Effector memory CD8-positive, alpha-beta T cell (primary cell): ENCODE results near the gene FOXRED2.

ENCODE experiments used
- ATAC-seq: fragments of 150-1000 bp; cut with Tn5 transposase; replicated peaks from 2 replicates; pipeline ENCODE4 v1.10.0; 2021; ENCODE audit warnings: mild to moderate bottlenecking, moderate library complexity
- DNase-seq, 3 experiments: peaks; one replicate each; pipeline ENCODE4 v3.0.0; 2021
- H3K27ac Mint-ChIP-seq, 2 donors: one replicate each; pipeline ENCODE4 v1.8.0; 2022; ENCODE audit warnings: mild to moderate bottlenecking in 2 of 2, mixed read lengths in 2 of 2, moderate library complexity in 2 of 2
- H3K27me3 Mint-ChIP-seq, 2 donors: one replicate each; pipeline ENCODE4 v1.8.0; 2022; ENCODE audit warnings: mixed read lengths in 2 of 2
- H3K36me3 Mint-ChIP-seq: one replicate; pipeline ENCODE4 v1.8.0; 2022; ENCODE audit warnings: mild to moderate bottlenecking, moderate library complexity, mixed read lengths; ENCODE audit not compliant: insufficient read depth
- H3K4me1 Mint-ChIP-seq, 2 donors: one replicate each; pipeline ENCODE4 v1.8.0; 2022; ENCODE audit warnings: low read depth in 2 of 2, mixed read lengths in 2 of 2
- H3K4me3 Mint-ChIP-seq, 2 donors: one replicate each; pipeline ENCODE4 v1.8.0; 2022; ENCODE audit warnings: mild to moderate bottlenecking in 2 of 2, mixed read lengths in 2 of 2, moderate library complexity in 2 of 2
- H3K9me3 Mint-ChIP-seq, 2 donors: one replicate each; pipeline ENCODE4 v1.8.0; 2022; ENCODE audit warnings: mixed read lengths in 2 of 2

Gene FOXRED2

DNA sequence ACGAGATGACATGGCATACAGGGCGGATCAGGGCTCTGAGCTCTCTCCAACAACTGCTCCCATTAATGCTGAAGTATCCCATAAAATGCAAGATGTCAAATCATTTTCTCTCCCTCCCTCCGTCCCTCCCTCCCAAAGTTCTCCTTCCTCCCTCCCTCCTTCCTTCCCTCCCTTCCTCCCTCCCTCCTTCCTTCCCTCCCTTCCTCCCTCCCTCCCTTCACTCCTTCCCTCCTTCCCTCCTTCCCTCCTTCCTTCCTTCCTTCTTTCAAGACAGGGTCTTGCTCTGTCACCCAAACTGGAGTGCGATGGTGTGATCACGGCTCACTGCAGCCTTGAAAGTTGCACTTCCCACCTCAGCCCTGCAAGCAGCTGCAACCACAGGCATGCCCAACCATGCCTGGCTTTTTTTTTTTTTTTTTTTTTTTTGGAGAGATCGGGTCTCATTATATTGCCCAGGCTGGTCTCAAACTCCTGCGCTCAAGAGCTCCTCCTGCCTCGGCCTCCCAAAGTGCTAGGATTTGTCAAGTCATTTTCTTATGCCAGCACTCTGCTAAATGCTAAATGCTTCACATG, 63.6 kb downstream of the FOXRED2 start:
- peaks cover 4 to 9% of the 10 kb centered on the region in 2 donors for H3K4me1 Mint-ChIP-seq
- H3K9me3 Mint-ChIP-seq, result no peaks in the 10 kb centered on the region
- no peak overlapping the region for H3K4me3 Mint-ChIP-seq
- ATAC-seq (no peak), DNase-seq (no peak)
- no peaks in the 10 kb centered on the region for H3K27me3 Mint-ChIP-seq
- H3K27ac Mint-ChIP-seq, result no peak overlapping the region
- H3K36me3 Mint-ChIP-seq, result peaks cover 5% of the 10 kb centered on the region

DNA sequence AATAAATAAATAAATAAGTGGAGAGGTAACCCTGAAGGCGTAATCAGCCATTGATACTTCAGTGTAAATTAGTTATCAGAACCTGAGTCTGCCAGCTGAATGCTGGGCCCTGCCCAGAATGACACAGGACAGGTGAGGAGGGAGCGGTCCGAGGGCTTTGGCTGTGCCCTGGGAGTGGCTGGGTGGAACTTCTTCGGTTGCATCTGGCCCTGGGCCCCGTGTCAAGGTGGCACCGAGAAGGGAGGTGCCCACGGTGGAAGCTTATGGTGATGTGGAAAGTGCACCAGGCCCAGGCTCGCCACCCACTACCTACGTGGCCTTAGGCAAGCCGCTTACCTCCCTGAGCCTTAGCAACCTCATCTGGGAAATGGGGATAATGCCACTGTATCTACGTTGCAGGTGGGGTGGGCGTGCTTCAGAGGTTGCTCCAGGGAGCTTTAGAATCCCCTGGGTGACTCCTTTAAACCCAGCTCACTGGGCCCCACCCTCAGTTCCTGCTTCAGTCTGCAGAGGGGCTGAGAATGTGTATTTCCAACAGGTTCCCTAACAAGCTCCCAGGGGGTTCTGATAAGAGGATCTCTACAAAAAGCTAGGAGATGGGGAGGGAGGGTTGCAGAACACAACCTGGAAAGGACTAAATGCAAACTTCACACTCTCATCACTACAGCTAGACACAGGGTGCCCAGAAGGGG, 64.2 kb downstream of the FOXRED2 start:
- Mint-ChIP-seq H3K4me3 (no peak overlapping the region), H3K4me1 (peaks cover 4 to 6% of the 10 kb centered on the region in 2 donors), H3K36me3 (peaks cover 5% of the 10 kb centered on the region), H3K27me3 (no peaks in the 10 kb centered on the region), H3K9me3 (no peaks in the 10 kb centered on the region), H3K27ac (no peak overlapping the region)
- ATAC-seq (no peak), DNase-seq (no peak)

DNA sequence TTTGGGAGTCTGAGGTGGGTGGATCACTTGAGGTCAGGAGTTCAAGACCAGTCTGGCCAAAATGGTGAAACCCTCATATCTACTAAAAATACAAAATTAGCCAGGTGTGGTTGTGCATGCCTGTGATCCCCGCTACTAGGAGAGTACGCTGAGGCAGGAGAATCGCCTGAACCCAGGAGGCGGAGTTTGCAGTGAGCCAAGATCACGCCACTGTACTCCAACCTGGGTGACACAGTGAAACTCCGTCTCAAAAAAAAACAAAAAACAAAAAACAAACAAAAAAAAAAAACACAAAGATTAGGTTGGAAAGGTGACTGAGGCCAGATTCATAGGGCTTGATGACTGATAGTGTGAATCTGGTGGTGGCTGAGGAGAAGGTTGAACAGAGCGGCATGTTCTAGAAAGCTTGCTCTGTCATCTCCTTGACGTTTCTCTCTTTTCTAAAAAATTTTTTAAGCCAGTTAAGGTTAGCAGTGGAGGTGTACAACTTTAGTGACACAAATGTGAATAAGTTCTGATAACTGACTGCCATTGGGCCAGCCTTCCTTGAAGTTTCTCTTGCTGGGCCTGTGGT, 66.3 kb downstream of the FOXRED2 start:
- Mint-ChIP-seq H3K36me3 (peaks cover 11% of the 10 kb centered on the region), H3K27ac (no peak overlapping the region), H3K4me3 (no peak overlapping the region), H3K9me3 (no peaks in the 10 kb centered on the region), H3K4me1 (peaks cover 12 to 15% of the 10 kb centered on the region in 2 donors), H3K27me3 (no peaks in the 10 kb centered on the region)
- no peak for ATAC-seq
- DNase-seq, result no peak

DNA sequence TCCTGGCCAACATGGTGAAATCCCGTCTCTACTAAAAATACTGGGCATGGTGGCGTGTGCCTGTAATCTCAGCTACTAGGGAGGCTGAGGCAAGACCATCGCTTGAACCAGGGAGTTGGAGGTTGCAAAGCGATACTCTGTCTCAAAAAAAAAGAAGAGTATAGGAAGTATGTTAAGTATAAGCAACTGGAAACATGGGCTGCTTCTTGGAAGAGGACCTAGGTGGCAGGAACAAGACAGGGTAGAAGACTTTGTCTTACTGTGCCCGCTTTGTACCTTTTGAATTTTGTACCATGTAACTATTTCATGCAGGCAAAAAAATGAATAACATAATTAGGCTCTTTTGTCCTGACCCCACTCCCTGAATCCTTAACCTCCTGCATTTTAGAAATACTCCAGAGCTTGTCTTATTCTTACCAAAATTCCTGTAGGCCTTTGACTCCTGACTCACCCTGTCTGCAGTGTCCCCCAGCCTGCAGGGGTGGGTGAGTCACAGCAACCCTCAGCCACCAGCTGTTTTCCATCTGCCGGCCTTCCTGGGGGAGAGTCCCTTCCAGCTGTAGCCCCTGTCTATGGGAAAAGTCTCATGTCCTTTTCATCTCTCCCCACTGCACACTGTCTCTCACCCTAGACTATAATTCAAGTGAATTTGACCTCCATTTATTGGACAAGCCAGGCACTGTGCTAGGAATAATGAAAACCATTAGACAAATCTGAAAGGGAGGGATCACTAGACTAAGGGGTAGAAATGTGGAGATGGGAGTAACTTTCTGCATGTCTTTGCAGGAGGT, 67.2 kb downstream of the FOXRED2 start:
- Mint-ChIP-seq H3K4me1 (peaks cover 20 to 21% of the 10 kb centered on the region in 2 donors), H3K36me3 (peaks cover 10% of the 10 kb centered on the region), H3K4me3 (no peak overlapping the region), H3K27ac (no peak overlapping the region), H3K27me3 (no peaks in the 10 kb centered on the region), H3K9me3 (no peaks in the 10 kb centered on the region)
- DNase-seq (no peak), ATAC-seq (no peak)
